CD4-positive, alpha-beta T cell treated with Interleukin-4 for 1 hour (primary cell): ENCODE measurements around the gene F2RL2.
A peak's percentile ranks its signal among the peaks of the same experiment; 100 is the strongest.

Source experiments
- DNase-seq, 2 donors: peaks; one replicate each; pipeline ENCODE4 v3.0.0-alpha.2; 2020 to 2022

The F2RL2 gene

DNA sequence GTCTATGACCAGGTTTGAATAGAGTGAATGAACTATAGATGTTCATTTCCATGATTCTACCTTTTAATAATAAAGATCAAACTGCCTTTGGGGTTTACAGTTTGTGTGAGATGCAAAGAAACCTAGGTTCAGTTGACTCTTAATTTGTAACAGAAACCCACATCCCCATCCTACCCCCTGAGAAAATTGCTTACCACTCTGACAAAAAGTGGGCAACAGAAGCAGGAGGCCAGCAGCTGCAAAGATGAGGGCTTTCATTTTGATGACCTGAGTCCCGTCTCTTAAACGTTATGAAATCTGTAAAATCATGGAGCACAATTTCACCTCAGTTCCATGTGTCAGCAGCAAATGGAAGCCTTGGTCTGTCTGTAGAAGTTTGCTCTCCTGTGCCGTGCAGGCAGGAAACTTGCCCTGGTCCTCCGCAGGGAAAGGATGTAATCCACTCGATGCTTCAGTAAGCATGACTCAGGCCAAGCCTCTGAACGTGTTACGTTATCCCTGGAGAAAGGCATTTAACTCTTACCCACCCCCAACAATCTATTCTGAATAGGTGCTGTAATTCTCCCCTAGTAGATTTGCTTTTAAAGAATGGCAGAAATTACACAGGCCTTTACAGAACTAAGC, at the start of gene F2RL2:
Gene F2RL2, minus strand, starts transcription at position 431 of the 624 bp plus-strand sequence. Its CDS starts 173 bp downstream, at position 258.
- no peak for DNase-seq

- no peak for DNase-seq
These were observed 49.0 kb upstream of the F2RL2 start for GRCh38 chr5:76672242-76672641.

DNA sequence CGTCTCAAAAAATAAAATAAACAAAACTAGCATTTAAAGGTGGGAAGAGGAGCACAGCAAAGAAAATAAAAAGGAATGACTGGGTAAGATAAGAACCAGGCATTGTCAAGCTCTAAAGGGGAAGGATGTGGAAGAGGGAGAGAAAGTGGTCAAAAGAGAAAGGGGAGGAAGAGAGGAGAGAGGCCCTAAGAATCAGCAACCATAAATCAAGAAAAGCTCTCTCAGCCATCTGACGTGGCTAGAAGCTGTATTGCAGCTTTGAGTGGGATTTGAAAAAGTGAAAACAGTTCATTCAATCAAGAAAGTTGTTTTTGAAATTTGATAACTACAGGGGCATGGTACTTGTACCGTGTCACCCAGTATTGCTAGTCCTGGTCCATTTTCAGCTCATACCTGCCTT, 47.3 kb upstream of the F2RL2 start:
- DNase-seq = no peak

DNA sequence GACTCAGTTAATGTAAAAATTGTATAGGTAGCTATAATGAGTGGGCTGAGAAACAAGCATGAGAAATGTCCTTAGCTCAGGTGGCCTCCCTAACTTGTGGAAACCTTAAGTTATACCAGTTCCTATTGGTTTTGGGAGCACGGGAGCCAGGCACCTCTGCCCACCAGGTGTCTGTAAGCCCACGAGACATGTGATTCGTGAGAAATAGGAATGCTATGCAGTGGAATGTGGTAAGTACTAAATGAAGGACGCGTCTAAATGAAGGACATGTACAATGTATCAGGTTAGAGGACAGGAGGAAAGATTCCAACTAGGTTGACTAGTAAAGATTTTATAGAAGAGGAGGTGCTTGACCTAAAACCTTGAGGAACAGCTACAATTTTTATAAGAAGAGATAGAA, 46.0 kb upstream of the F2RL2 start:
- DNase-seq = no peak

GRCh38 chr5:76667495-76667894, 44.3 kb upstream of the F2RL2 start:
- no peak for DNase-seq

- no peak for DNase-seq
These were observed 40.9 kb upstream of the F2RL2 start for GRCh38 chr5:76664079-76664478.

DNA sequence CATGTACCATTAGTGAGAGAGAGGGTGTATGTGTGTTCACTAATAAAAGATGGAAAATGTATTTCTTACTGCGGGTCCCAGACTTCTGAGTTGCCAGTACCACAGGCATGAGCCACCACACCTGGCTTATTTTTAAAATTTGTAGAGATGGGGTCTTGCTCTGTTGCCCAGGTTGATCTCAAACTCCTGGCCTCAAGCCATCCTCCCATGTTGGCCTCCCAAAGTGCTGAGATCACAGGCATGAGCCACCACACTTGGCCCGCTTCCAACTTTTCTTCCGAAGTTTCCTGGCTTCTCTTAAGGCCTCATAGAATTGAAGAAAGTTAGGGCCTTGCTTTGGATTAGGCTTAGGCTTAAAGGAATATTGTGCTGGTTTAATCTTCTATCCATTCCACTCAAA, 40.4 kb upstream of the F2RL2 start:
- no peak for DNase-seq

GRCh38 chr5:76662521-76662920, 39.3 kb upstream of the F2RL2 start:
- no peak for DNase-seq

DNA sequence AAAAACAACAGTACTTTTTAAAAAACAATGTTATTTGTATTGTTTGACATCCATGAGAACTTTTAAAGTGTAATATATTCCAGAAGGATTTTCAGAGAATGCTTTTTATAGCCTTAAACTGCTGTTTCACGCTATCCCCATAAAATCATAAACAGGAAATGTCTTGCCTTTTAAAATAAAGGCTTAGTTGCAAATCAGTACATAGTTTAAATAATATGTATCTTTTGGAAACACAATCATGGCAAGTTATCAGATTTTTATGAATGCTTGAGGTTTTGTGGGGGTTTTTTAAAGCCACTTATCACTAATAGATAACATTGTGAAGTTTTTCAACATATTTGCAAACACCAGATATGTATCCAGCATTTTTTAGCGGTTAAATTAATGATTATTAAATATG, 37.2 kb upstream of the F2RL2 start:
- no peak for DNase-seq

GRCh38 chr5:76657683-76658311, 34.6 kb upstream of the F2RL2 start:
- DNase-seq = no peak

GRCh38 chr5:76657091-76657490, 33.9 kb upstream of the F2RL2 start:
- DNase-seq = no peak

GRCh38 chr5:76652809-76653414, 29.7 kb upstream of the F2RL2 start:
- DNase-seq = no peak

DNA sequence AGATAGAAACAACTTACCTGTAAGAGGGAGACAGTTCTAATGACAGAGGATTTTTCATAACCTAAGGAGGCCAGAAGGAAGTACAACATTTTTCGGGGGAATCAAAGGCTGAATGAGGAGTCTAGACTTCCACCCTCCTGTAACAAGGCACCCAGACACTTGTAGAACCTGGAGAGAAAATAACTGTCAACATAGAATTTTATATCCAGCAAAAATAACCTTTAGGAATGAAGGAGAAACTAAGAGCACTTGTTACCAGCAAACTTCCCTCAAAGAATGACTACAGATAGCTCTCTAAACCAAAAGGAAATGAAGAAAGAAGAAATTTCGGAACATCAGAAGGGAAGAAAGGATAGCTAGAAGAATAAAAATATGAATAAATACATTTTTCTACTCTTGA, 25.9 kb upstream of the F2RL2 start:
- no peak for DNase-seq

DNA sequence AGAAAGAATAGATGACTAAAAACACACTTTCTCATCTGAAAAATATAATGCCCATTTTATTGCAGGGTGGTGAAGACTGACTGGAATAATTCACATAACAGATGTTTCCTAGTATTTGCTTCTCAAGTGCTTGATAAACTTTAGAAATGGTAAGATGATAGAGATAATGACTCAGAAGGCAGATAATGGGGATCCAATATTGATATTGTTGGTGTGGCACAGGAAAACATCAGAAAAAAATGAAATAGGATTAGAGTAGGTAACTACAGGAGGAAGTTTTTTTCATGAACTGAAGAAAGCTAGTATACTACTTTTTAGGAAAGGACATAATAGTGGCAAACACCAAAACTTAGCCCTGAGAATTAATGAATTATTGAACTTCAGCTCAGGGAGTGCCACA, 20.2 kb upstream of the F2RL2 start:
- DNase-seq = no peak

DNA sequence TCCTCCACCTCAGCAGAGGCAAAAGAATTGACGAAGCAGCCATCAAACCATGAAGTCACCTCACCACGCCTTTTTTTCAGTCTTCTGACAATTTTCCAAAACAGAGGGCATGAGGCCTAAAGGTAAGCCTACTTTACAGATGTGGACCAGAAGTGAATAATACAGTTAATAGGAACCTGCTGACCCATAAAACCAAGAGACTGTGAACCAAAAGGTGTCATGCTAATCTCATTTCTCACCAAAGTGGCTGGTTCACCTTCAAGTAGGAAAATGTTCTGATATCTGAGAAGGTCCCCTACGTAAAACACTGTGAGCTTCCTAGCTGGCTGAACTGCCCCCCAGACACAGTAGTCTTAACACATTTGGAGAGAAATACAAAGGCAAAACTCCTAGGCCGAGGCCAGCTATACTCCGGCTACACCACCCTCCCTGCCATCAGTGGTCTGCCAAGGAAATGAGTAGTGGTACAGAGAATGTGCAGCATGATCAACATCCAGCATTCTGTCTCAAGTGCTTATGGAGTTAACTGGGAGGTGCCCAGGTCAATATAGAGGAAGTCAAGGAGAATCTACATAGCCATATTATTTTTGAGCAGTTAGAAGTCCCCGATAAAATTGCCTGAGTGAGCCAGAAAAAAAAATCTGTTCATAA, 19.3 kb upstream of the F2RL2 start:
- DNase-seq = no peak

DNA sequence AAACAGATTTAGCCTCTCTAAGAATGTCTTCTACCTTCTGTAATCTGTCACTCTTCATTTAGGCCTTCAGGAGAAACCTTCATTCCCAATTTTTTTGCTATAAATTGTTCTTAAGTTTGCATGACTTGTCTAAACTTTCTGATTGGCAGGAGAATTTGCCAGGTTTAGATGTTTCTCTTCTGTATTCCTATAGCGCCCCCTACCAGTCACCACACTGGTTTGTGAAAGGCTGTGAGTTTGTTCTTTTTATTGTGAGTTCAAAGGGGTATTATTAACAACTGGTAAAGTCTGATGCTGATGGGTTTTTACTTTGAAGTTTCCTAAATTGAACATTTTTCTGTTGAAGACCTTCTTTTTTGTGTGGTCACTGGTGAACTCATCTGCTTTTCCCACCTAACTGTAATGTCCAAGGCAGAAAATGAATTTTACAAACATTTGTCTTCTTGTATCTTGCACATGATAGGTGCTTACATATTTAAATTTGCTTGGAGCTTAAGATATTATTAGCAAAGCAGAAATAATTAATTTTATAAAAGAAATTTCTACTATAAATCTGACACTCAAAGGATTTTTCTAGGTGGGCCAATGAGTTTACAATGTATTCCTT, 18.4 kb upstream of the F2RL2 start:
- peak; percentile 53 to 71 for DNase-seq

GRCh38 chr5:76638479-76638878, 15.3 kb upstream of the F2RL2 start:
- DNase-seq = no peak

DNA sequence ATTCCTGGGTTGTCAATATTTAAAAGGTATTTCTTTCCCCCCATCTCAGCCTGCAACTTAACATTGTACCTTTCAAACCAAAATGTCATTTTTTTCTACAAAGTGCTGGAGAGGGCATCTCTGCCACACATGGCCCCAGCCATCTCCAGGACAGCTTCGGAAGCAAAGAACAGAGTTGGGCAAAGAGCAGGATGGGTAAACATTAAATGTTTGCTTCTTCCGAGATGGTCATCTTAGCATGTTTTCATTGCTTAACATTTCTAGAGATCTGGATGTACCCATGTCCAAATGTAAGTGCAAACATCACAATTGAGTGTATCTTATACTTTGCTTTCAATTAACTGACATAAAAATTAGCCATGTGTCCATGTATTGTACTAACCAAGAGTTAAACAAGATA, 14.3 kb upstream of the F2RL2 start:
- no peak for DNase-seq

- no peak for DNase-seq
These were observed 11.5 kb upstream of the F2RL2 start for GRCh38 chr5:76634661-76635060.

DNA sequence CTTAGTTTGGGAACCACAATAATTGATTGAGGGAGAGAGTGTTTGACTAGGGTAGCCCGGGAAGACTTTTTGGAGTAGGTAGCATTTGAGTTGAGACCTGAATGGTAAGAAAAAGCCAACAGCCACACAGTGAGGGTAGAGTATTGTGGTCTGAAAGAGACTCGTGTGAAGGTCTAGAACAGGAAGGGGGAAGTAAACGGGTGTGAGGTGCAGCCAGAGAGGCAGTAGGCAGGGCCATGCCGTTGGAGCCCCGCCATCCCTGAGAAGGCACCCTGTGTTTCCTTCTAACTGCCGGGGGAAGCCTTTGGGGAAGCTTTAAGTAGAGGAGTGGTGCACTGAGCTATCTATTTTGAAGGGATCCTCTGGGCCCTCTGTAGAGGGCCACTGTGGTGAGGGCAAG, 3.5 kb upstream of the F2RL2 start:
- no peak for DNase-seq

- no peak for DNase-seq
These were observed 2.0 kb upstream of the F2RL2 start for GRCh38 chr5:76625087-76625815.

GRCh38 chr5:76622076-76622475, 1.1 kb downstream of the F2RL2 start:
- no peak for DNase-seq

GRCh38 chr5:76620166-76620565, 3.0 kb downstream of the F2RL2 start:
- DNase-seq = no peak
